ENCODE measurements around the gene INPP5A. TPM values are rescaled to one million over a fixed set of nuclear protein-coding genes. Genes with fewer than 3 reads are reported as not detected.

Gene INPP5A
- total and polyA plus RNA-seq, 10 donors = 11.1 to 41.3 (median 30.8) TPM

GRCh38 chr10:132559538-132559937 lies 22.0 kb downstream of the INPP5A start:
- DNase-seq = peak; percentile 57
- H3K27me3 ChIP-seq (replicated peaks in 1 of 7) = no peaks in the 10 kb centered on the region
- H3K4me1 ChIP-seq = peaks cover 18 to 98% (median 63%) of the 10 kb centered on the region in 6 donors
- peak overlapping the region in 6 of 8 donors; percentile 42 to 78 (median 57) for H3K27ac ChIP-seq
- WGBS, 5 donors = 81 to 88% (median 83%) methylated on average over 11 of the region's 11 CpGs
- peak overlapping the region in 1 of 8 donors; percentile 12 for H3K4me3 ChIP-seq
- peaks cover 0 to 8% (median 0%) of the 10 kb centered on the region in 6 donors for H3K36me3 ChIP-seq
- TF ChIP-seq POLR2AphosphoS5 (IDR thresholded peaks at IDR 0.05) = no peak
- TF ChIP-seq POLR2A (IDR thresholded peaks at IDR 0.05) = no peak
- no peak for TF ChIP-seq CTCF (IDR thresholded peaks at IDR 0.05 in 8 of 11, conservative IDR thresholded peaks at IDR 0.05 in 3 of 11)
- no peaks in the 10 kb centered on the region for H3K9me3 ChIP-seq
- intact Hi-C loops (cut with DNase I; ENCODE audit: low total_unique reads) = no loop called here

GRCh38 chr10:132560241-132560731 lies 22.7 kb downstream of the INPP5A start:
- H3K4me1 ChIP-seq = peaks cover 16 to 98% (median 57%) of the 10 kb centered on the region in 6 donors
- 33 to 47% (median 41%) methylated on average over 10 of the region's 10 CpGs for WGBS, 5 donors

GRCh38 chr10:132562177-132562915 lies 24.8 kb downstream of the INPP5A start:
- H3K27me3 ChIP-seq (replicated peaks in 1 of 7) = no peaks in the 10 kb centered on the region
- 94 to 97% (median 95%) methylated on average over 17 to 29 of the region's 29 CpGs for WGBS, 5 donors
- H3K27ac ChIP-seq = no peak overlapping the region
- no peak overlapping the region for H3K4me3 ChIP-seq
- intact Hi-C loops (cut with DNase I; ENCODE audit: low total_unique reads) = no loop called here
- no peaks in the 10 kb centered on the region for H3K9me3 ChIP-seq
- H3K4me1 ChIP-seq = peaks cover 5 to 84% (median 43%) of the 10 kb centered on the region in 6 donors
- DNase-seq = peak; percentile 75
- H3K36me3 ChIP-seq = peaks cover 0 to 8% (median 0%) of the 10 kb centered on the region in 6 donors
- TF ChIP-seq POLR2A (IDR thresholded peaks at IDR 0.05) (no peak), POLR2AphosphoS5 (IDR thresholded peaks at IDR 0.05) (no peak), CTCF (IDR thresholded peaks at IDR 0.05 in 8 of 11, conservative IDR thresholded peaks at IDR 0.05 in 3 of 11) (no peak)

More at GRCh38 chr10:132560241-132560731, 22.7 kb downstream of the INPP5A start:
- Histone ChIP-seq H3K27me3 (replicated peaks in 1 of 7) (no peaks in the 10 kb centered on the region), H3K9me3 (no peaks in the 10 kb centered on the region), H3K27ac (peak overlapping the region in 6 of 8 donors; percentile 42 to 78 (median 57)), H3K36me3 (peaks cover 0 to 8% (median 0%) of the 10 kb centered on the region in 6 donors), H3K4me3 (peak overlapping the region in 1 of 8 donors; percentile 12)
- TF ChIP-seq POLR2AphosphoS5 (IDR thresholded peaks at IDR 0.05) (no peak), CTCF (IDR thresholded peaks at IDR 0.05 in 8 of 11, conservative IDR thresholded peaks at IDR 0.05 in 3 of 11) (no peak), POLR2A (IDR thresholded peaks at IDR 0.05) (no peak)
- intact Hi-C loops (cut with DNase I; ENCODE audit: low total_unique reads) = no loop called here
- DNase-seq = peak; percentile 47

- 84 to 94% (median 87%) methylated on average over 13 to 14 of the region's 14 CpGs for WGBS, 5 donors
Measured at GRCh38 chr10:132562916-132563456, 25.4 kb downstream of the INPP5A start.

More at GRCh38 chr10:132562916-132563456, 25.4 kb downstream of the INPP5A start:
- H3K4me1 ChIP-seq = peaks cover 5 to 81% (median 40%) of the 10 kb centered on the region in 6 donors
- peak; percentile 72 for DNase-seq
- no peak overlapping the region for H3K27ac ChIP-seq
- peaks cover 0 to 8% (median 0%) of the 10 kb centered on the region in 6 donors for H3K36me3 ChIP-seq
- no peaks in the 10 kb centered on the region for H3K27me3 ChIP-seq (replicated peaks in 1 of 7)
- no peak overlapping the region for H3K4me3 ChIP-seq
- intact Hi-C loops (cut with DNase I; ENCODE audit: low total_unique reads) = no loop called here
- no peaks in the 10 kb centered on the region for H3K9me3 ChIP-seq
- TF ChIP-seq POLR2AphosphoS5 (IDR thresholded peaks at IDR 0.05) (no peak), POLR2A (IDR thresholded peaks at IDR 0.05) (no peak), CTCF (IDR thresholded peaks at IDR 0.05 in 8 of 11, conservative IDR thresholded peaks at IDR 0.05 in 3 of 11) (no peak)
